ENCODE data around the gene TP53.
"Not testable (repeated sequence)": the region's sequence is repeated elsewhere in the genome, so short reads cannot be mapped to it uniquely, and the experiment has no call there.

The TP53 gene

GRCh38 chr17:7674934-7675333 lies 12.4 kb downstream of the TP53 start:
- DNase-seq (ENCODE audit: low spot score): no peak

GRCh38 chr17:7673239-7673638 lies 14.1 kb downstream of the TP53 start:
- no peak for DNase-seq (ENCODE audit: low spot score)

GRCh38 chr17:7668482-7668881 lies 18.8 kb downstream of the TP53 start:
- DNase-seq (ENCODE audit: low spot score): no peak

- DNase-seq (ENCODE audit: low spot score): no peak
Observed at GRCh38 chr17:7667656-7668406, 19.5 kb downstream of the TP53 start.

- no peak for DNase-seq (ENCODE audit: low spot score)
Observed at GRCh38 chr17:7656958-7657609, 30.2 kb downstream of the TP53 start.

- no peak for DNase-seq (ENCODE audit: low spot score)
Observed at GRCh38 chr17:7655541-7655840, 31.8 kb downstream of the TP53 start.

GRCh38 chr17:7654832-7655540 lies 32.3 kb downstream of the TP53 start:
- no peak for DNase-seq (ENCODE audit: low spot score)

GRCh38 chr17:7652388-7653356 lies 34.6 kb downstream of the TP53 start:
- DNase-seq (ENCODE audit: low spot score): no peak

- peak; percentile 81 for DNase-seq (ENCODE audit: low spot score)
Observed at GRCh38 chr17:7651665-7652387, 35.5 kb downstream of the TP53 start.

GRCh38 chr17:7651097-7651664 lies 36.1 kb downstream of the TP53 start:
- DNase-seq (ENCODE audit: low spot score): no peak

GRCh38 chr17:7650509-7651096 lies 36.7 kb downstream of the TP53 start, which contains the start of gene ATP1B2:
TSS of gene ATP1B2 (plus strand) at chr17:7650926. CDS start at chr17:7651519, 593 bp downstream.
- peak; percentile 82 for DNase-seq (ENCODE audit: low spot score)

GRCh38 chr17:7647018-7647417 lies 40.3 kb downstream of the TP53 start:
- DNase-seq (ENCODE audit: low spot score): no peak

GRCh38 chr17:7646457-7646856 lies 40.8 kb downstream of the TP53 start:
- no peak for DNase-seq (ENCODE audit: low spot score)

- no peak for DNase-seq (ENCODE audit: low spot score)
Observed at GRCh38 chr17:7644775-7645174, 42.5 kb downstream of the TP53 start.

GRCh38 chr17:7641635-7642034 lies 45.7 kb downstream of the TP53 start:
- not testable (repeated sequence) for DNase-seq (ENCODE audit: low spot score)

GRCh38 chr17:7640783-7641182 lies 46.5 kb downstream of the TP53 start:
- DNase-seq (ENCODE audit: low spot score): no peak

GRCh38 chr17:7636163-7636562 lies 51.1 kb downstream of the TP53 start:
- DNase-seq (ENCODE audit: low spot score): no peak

GRCh38 chr17:7634384-7634783 lies 52.9 kb downstream of the TP53 start:
- DNase-seq (ENCODE audit: low spot score): peak; percentile 75

GRCh38 chr17:7633093-7633492 lies 54.2 kb downstream of the TP53 start:
- DNase-seq (ENCODE audit: low spot score): no peak

- no peak for DNase-seq (ENCODE audit: low spot score)
Observed at GRCh38 chr17:7632492-7632894, 54.8 kb downstream of the TP53 start.
